Stimulated activated memory B cell treated with anti-CD40 and anti-IgM and Interleukin-4, amounts not matched to agents 10 μg/mL and 1 μg/mL and 100 μg/mL, for 72 hours (primary cell): ENCODE measurements around the gene PADI2.

ENCODE experiments used
- ATAC-seq: fragments of 150-1000 bp; cut with Tn5 transposase; 2 replicates; pipeline ENCODE4 v1.10.0; 2021
- H3K27ac Mint-ChIP-seq: one replicate; pipeline ENCODE4 v1.8.0; 2022; ENCODE audit warnings: mild to moderate bottlenecking, mixed read lengths
- H3K27me3 Mint-ChIP-seq: one replicate; pipeline ENCODE4 v1.8.0; 2022; ENCODE audit warnings: mixed read lengths
- H3K36me3 Mint-ChIP-seq: one replicate; pipeline ENCODE4 v1.8.0; 2022; ENCODE audit warnings: mixed read lengths
- H3K4me1 Mint-ChIP-seq: one replicate; pipeline ENCODE4 v1.8.0; 2022; ENCODE audit warnings: mixed read lengths
- H3K4me3 Mint-ChIP-seq: one replicate; pipeline ENCODE4 v1.8.0; 2022; ENCODE audit warnings: mild to moderate bottlenecking, moderate library complexity, mixed read lengths
- H3K9me3 Mint-ChIP-seq: one replicate; pipeline ENCODE4 v1.8.0; 2022; ENCODE audit warnings: mixed read lengths

Gene PADI2

GRCh38 chr1:17109892-17110554 lies 9.2 kb downstream of the PADI2 start:
- peaks cover 8% of the 10 kb centered on the region for H3K36me3 Mint-ChIP-seq
- no peaks in the 10 kb centered on the region for H3K9me3 Mint-ChIP-seq
- no peaks in the 10 kb centered on the region for H3K4me1 Mint-ChIP-seq
- H3K4me3 Mint-ChIP-seq = no peak overlapping the region
- H3K27ac Mint-ChIP-seq = no peak overlapping the region
- H3K27me3 Mint-ChIP-seq = peaks cover 44% of the 10 kb centered on the region
- no peak for ATAC-seq

GRCh38 chr1:17108786-17109185 lies 10.5 kb downstream of the PADI2 start:
- Mint-ChIP-seq H3K4me1 (no peaks in the 10 kb centered on the region), H3K4me3 (no peak overlapping the region), H3K36me3 (no peaks in the 10 kb centered on the region), H3K9me3 (no peaks in the 10 kb centered on the region), H3K27me3 (peaks cover 32% of the 10 kb centered on the region), H3K27ac (no peak overlapping the region)
- no peak for ATAC-seq

- ATAC-seq = no peak
- no peaks in the 10 kb centered on the region for H3K36me3 Mint-ChIP-seq
- H3K4me1 Mint-ChIP-seq = no peaks in the 10 kb centered on the region
- no peak overlapping the region for H3K4me3 Mint-ChIP-seq
- H3K27me3 Mint-ChIP-seq = peaks cover 31% of the 10 kb centered on the region
- H3K27ac Mint-ChIP-seq = no peak overlapping the region
- H3K9me3 Mint-ChIP-seq = no peaks in the 10 kb centered on the region
Observed at GRCh38 chr1:17108360-17108759, 10.9 kb downstream of the PADI2 start.

GRCh38 chr1:17104782-17105181 lies 14.5 kb downstream of the PADI2 start:
- Mint-ChIP-seq H3K27me3 (peaks cover 33% of the 10 kb centered on the region), H3K9me3 (no peaks in the 10 kb centered on the region), H3K4me1 (no peaks in the 10 kb centered on the region), H3K27ac (no peak overlapping the region), H3K36me3 (no peaks in the 10 kb centered on the region), H3K4me3 (no peak overlapping the region)
- ATAC-seq = no peak

DNA sequence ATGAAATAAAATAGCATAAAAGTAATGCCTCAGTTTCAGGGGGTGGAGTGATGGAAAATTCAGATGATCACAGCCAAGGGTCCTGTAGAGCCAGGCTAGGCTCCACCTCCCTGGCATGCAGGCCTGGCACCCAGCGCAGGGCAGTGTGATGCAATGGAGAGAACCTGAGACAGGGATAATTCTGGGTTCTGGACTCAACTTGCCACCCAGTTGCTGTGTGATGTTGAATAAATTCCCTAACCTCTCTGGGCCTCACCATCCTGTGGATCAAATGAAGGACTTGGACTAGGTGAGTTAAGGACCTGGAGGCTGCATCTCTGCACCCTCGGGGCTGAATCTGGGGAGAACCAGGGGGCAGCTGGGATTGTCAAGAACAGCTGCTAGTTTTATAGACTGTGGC lies 17.0 kb downstream of the PADI2 start:
- Mint-ChIP-seq H3K4me3 (no peak overlapping the region), H3K4me1 (no peaks in the 10 kb centered on the region), H3K36me3 (no peaks in the 10 kb centered on the region), H3K27ac (no peak overlapping the region), H3K9me3 (no peaks in the 10 kb centered on the region), H3K27me3 (peaks cover 28% of the 10 kb centered on the region)
- ATAC-seq = no peak

DNA sequence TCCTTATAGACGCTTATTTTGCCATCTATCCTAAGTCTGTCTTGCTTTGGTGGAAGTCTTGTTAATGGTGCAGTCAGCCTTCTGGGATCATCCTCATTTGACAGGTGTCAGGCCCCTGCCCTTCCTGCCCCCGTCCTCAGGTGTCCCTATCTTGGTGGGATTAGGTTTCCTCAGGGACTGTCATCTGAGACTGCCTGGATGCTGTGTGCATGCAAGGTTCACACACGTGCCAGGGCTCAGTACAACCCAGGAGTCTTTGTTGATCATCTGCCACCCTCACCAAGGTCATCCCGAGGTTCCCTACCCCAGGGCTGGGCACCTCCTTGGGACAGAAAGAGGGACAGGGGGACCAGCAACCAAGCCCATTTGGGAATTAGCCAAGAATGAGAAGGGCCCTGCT lies 18.0 kb downstream of the PADI2 start:
- no peaks in the 10 kb centered on the region for H3K9me3 Mint-ChIP-seq
- H3K4me1 Mint-ChIP-seq = no peaks in the 10 kb centered on the region
- H3K36me3 Mint-ChIP-seq = no peaks in the 10 kb centered on the region
- no peak overlapping the region for H3K27ac Mint-ChIP-seq
- ATAC-seq = no peak
- H3K27me3 Mint-ChIP-seq = peaks cover 18% of the 10 kb centered on the region
- H3K4me3 Mint-ChIP-seq = no peak overlapping the region

DNA sequence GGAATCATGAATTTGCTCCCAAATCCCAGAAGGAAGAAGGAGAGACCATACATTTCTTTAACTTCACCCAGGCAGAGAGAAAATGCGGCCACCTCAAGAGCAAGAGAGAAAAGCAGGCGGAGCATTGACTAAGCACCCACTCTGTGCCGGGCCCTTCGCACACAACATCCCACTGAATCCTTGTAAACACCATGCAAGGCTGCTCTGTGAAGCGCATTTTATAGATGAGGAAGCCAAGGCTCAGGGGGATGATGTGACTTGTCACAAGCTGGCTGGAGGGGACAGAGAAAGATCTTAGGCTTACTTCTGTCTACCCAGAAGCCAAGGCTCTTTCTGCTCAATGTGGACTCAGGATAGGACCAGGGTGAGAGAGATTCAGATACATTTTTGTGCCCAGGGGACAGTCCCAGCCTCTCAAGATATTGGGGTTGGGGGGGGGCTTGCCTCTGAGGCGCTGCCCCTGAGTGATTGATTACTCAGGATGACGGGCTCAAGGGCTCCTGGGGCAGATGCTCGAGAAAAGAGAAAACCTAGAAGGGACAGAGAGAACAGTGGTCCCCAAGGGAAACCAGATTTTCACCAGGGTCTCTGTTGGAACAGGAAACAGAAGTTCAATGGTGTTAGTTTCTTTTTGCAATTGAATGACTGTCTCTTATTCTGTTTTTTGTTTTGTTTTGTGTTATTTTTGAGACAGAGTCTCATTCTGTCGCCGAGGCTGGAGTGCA lies 19.5 kb downstream of the PADI2 start:
- no peak for ATAC-seq
- H3K4me3 Mint-ChIP-seq = no peak overlapping the region
- H3K9me3 Mint-ChIP-seq = no peaks in the 10 kb centered on the region
- H3K4me1 Mint-ChIP-seq = peaks cover 5% of the 10 kb centered on the region
- H3K27me3 Mint-ChIP-seq = peaks cover 12% of the 10 kb centered on the region
- no peaks in the 10 kb centered on the region for H3K36me3 Mint-ChIP-seq
- no peak overlapping the region for H3K27ac Mint-ChIP-seq

- H3K27me3 Mint-ChIP-seq = peaks cover 12% of the 10 kb centered on the region
- ATAC-seq = no peak
- H3K4me3 Mint-ChIP-seq = no peak overlapping the region
- H3K36me3 Mint-ChIP-seq = peaks cover 5% of the 10 kb centered on the region
- peaks cover 2% of the 10 kb centered on the region for H3K9me3 Mint-ChIP-seq
- H3K4me1 Mint-ChIP-seq = peaks cover 5% of the 10 kb centered on the region
- H3K27ac Mint-ChIP-seq = no peak overlapping the region
Observed at GRCh38 chr1:17098446-17099317, 20.6 kb downstream of the PADI2 start.

- ATAC-seq = no peak
- Mint-ChIP-seq H3K9me3 (peaks cover 2% of the 10 kb centered on the region), H3K4me3 (no peak overlapping the region), H3K36me3 (peaks cover 12% of the 10 kb centered on the region), H3K27ac (no peak overlapping the region), H3K27me3 (peaks cover 12% of the 10 kb centered on the region), H3K4me1 (peaks cover 5% of the 10 kb centered on the region)
Observed at GRCh38 chr1:17097787-17098186, 21.5 kb downstream of the PADI2 start.

DNA sequence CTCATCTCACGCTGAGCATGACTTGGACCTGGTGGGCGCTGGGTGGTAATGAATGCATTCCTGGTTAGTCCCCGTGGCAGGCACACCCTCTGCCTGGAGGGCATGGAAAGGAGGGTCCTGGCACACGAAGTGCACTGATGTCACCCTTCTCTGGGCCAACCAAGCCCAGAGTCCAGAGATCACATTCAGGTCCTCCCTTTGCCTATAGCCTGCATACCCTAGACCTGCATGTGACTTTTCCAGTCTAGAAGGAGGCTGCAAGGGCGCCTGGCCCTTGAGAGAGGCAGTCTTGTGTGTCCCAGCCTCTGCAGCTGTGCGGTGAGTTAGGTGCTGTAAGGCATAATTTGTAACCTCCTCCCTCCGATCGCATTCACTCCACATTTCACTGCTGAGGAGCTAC lies 22.1 kb downstream of the PADI2 start:
- ATAC-seq = no peak
- Mint-ChIP-seq H3K9me3 (peaks cover 5% of the 10 kb centered on the region), H3K36me3 (peaks cover 15% of the 10 kb centered on the region), H3K4me3 (no peak overlapping the region), H3K4me1 (peaks cover 5% of the 10 kb centered on the region), H3K27ac (no peak overlapping the region), H3K27me3 (peaks cover 12% of the 10 kb centered on the region)

DNA sequence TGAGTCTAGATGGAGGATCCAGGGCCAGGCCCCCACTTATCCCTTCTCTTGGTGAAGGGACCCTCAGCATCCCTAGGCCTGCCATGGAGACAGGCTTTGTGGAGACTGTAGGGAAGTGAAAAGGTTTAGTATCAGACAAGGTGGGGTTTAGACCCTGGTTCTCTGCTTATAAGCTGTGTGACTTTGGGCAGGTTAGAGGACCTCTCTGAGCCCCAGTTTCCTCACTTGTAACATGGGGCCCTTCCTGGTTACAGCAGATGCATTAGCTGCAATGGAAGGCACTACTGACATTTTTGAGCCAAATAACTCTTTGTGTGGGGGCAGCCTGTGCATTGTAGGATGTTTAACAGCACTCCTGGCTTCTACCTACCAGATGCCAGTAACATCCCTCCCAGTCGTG lies 22.7 kb downstream of the PADI2 start:
- H3K9me3 Mint-ChIP-seq = peaks cover 6% of the 10 kb centered on the region

GRCh38 chr1:17095141-17095540 lies 24.1 kb downstream of the PADI2 start:
- Mint-ChIP-seq H3K36me3 (peaks cover 17% of the 10 kb centered on the region), H3K9me3 (peaks cover 6% of the 10 kb centered on the region), H3K4me1 (peaks cover 5% of the 10 kb centered on the region), H3K27ac (no peak overlapping the region), H3K4me3 (no peak overlapping the region), H3K27me3 (peaks cover 18% of the 10 kb centered on the region)
- ATAC-seq = no peak

More for the DNA sequence above, 22.7 kb downstream of the PADI2 start:
- Mint-ChIP-seq H3K4me1 (peaks cover 5% of the 10 kb centered on the region), H3K36me3 (peaks cover 17% of the 10 kb centered on the region), H3K27me3 (peaks cover 12% of the 10 kb centered on the region), H3K27ac (no peak overlapping the region), H3K4me3 (no peak overlapping the region)
- ATAC-seq = no peak

GRCh38 chr1:17094664-17095063 lies 24.6 kb downstream of the PADI2 start:
- peak; percentile 57 for ATAC-seq
- Mint-ChIP-seq H3K4me3 (no peak overlapping the region), H3K27ac (no peak overlapping the region), H3K9me3 (peaks cover 6% of the 10 kb centered on the region), H3K4me1 (peaks cover 5% of the 10 kb centered on the region), H3K27me3 (peaks cover 19% of the 10 kb centered on the region), H3K36me3 (peaks cover 17% of the 10 kb centered on the region)

DNA sequence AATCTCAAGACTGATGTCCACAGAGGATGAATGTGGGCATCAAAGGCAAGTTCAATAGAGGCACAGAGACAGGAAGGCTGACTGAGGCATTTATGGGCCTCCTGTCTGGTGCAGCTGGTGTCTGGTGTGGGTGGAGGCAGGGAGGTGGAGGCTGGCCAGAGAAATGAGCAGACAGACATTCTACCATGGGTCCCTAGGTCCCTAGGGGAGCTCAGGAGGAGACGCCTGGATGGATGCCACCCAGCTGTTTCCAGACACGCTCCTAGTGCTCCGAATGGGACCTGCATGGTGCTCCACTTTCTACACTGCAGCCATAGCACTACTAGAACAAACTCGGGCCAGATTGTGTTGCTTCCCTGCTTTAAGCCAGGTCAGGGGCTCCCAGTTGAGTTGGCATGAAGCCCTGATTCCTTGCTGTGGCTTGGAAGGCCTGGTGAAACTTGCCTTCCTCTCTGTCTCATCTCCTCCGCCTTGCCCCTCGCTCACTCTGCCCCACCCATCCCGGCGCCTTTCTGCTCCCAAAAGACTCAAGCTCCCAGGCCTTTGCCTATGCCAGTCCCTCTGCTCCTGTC lies 25.3 kb downstream of the PADI2 start:
- Mint-ChIP-seq H3K36me3 (peaks cover 17% of the 10 kb centered on the region), H3K4me1 (peaks cover 5% of the 10 kb centered on the region), H3K27ac (no peak overlapping the region), H3K9me3 (peaks cover 6% of the 10 kb centered on the region), H3K4me3 (no peak overlapping the region), H3K27me3 (peaks cover 14% of the 10 kb centered on the region)
- ATAC-seq = no peak

DNA sequence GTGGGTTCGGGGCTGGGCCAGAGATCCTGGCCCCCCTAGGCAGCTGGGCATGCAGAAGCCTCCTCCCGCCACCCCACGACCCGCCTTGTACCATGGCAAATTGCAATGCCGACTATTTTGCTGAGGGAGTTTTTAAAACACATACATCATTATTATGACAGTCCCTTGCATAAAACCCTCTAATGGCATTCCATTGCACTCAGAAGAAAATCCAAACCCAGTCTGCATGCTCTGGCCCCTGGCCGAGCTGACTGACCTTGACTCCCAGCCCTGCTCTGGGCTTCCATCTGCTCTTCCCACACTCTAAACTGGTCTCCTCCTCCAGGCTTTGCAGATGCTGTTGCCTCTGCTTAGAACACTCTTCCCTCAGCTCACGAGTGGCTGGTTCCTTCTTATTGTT lies 28.0 kb downstream of the PADI2 start:
- Mint-ChIP-seq H3K9me3 (peaks cover 6% of the 10 kb centered on the region), H3K27ac (no peak overlapping the region), H3K36me3 (peaks cover 17% of the 10 kb centered on the region), H3K4me1 (peaks cover 5% of the 10 kb centered on the region), H3K4me3 (no peak overlapping the region), H3K27me3 (peaks cover 13% of the 10 kb centered on the region)
- no peak for ATAC-seq
